Ishikawa (cell line): ENCODE data around the gene CYP17A1.

Experiments
- CREB1 ChIP-seq: IDR thresholded peaks from 2 replicates; pipeline ENCODE4 v1.6.1; 2012; ENCODE audit warnings: low read depth
- MAX ChIP-seq: IDR thresholded peaks from 2 replicates; pipeline ENCODE4 v1.6.1; 2012
- NFIC ChIP-seq: IDR thresholded peaks from 2 replicates; pipeline ENCODE4 v1.6.1; 2012
- RAD21 ChIP-seq: IDR thresholded peaks from 2 replicates; pipeline ENCODE4 v1.6.1; 2012; ENCODE audit warnings: low read depth
- REST ChIP-seq: IDR thresholded peaks from 2 replicates; pipeline ENCODE4 v1.6.1; 2012; ENCODE audit warnings: low read depth, mild to moderate bottlenecking
- TAF1 ChIP-seq: IDR thresholded peaks from 2 replicates; pipeline ENCODE4 v1.6.1; 2012; ENCODE audit warnings: low read depth, mild to moderate bottlenecking
- YY1 ChIP-seq: IDR thresholded peaks from 2 replicates; pipeline ENCODE4 v1.6.1; 2012; ENCODE audit warnings: low read depth

- no peak for TF ChIP-seq TAF1
- TF ChIP-seq CREB1 = no peak
- no peak for TF ChIP-seq MAX
- TF ChIP-seq REST = no peak
- no peak for TF ChIP-seq YY1
- TF ChIP-seq RAD21 = no peak
- TF ChIP-seq NFIC = no peak
Measured at GRCh38 chr10:102876747-102877153, 39.5 kb upstream of the CYP17A1 start.
